Keratinocyte (primary cell): Measurements from ENCODE around the gene DLL1. TPM values are rescaled to one million over a fixed set of nuclear protein-coding genes. Genes with fewer than 3 reads are reported as not detected.

Experiments
- DNase-seq: peaks from one replicate; pipeline ENCODE4 v3.0.0-alpha.2; 2011; ENCODE audit warnings: low read depth, missing footprints, low spot score
- FAIRE-seq: peaks from 2 replicates; lab custom pipeline; 2011; peaks lifted over from hg19 to GRCh38; lab: Jason Lieb, UNC
- H2AFZ ChIP-seq: 2 replicates; pipeline ENCODE4 v1.6.0; 2012; ENCODE audit warnings: low read length, control low read depth, inconsistent platforms; ENCODE audit not compliant: control insufficient read depth
- H3K27ac ChIP-seq: 2 replicates; pipeline ENCODE4 v1.5.1; 2011; ENCODE audit warnings: low read length; ENCODE audit not compliant: control insufficient read depth, insufficient read depth
- H3K27me3 ChIP-seq: 3 replicates; pipeline ENCODE4 v1.6.0; 2011; ENCODE audit warnings: low read length; ENCODE audit not compliant: control insufficient read depth, insufficient read depth; ENCODE audit errors: extremely low read depth
- H3K36me3 ChIP-seq, 2 experiments: 2 replicates in 1 of 2; 3 replicates in 1 of 2; pipeline ENCODE4 v1.5.1; 2011; ENCODE audit warnings: low read length in 2 of 2, mild to moderate bottlenecking in 1 of 2; ENCODE audit not compliant: control insufficient read depth in 2 of 2, insufficient read depth in 2 of 2; ENCODE audit errors: extremely low read depth in 1 of 2
- H3K4me1 ChIP-seq: 3 replicates; pipeline ENCODE4 v1.5.1; 2011; ENCODE audit warnings: low read length; ENCODE audit not compliant: control insufficient read depth, insufficient read depth; ENCODE audit errors: extremely low read depth
- H3K4me2 ChIP-seq: 3 replicates; pipeline ENCODE4 v1.6.0; 2011; ENCODE audit warnings: low read depth, low read length; ENCODE audit not compliant: control insufficient read depth, insufficient read depth; ENCODE audit errors: extremely low read depth
- H3K4me3 ChIP-seq, 3 experiments: fragments of 200-600 bp in 1 of 3; sonication (generic) in 1 of 3; 2 replicates in 2 of 3; 3 replicates in 1 of 3; pipeline ENCODE4 v1.5.1; 2011 to 2016; ENCODE audit warnings: low read length in 3 of 3, mild to moderate bottlenecking in 3 of 3, control low read depth in 2 of 3, inconsistent platforms in 1 of 3, low read depth in 1 of 3, mixed read lengths in 1 of 3, mixed run types in 1 of 3, moderate library complexity in 1 of 3; ENCODE audit not compliant: control insufficient read depth in 2 of 3, insufficient read depth in 2 of 3; ENCODE audit errors: extremely low read depth in 1 of 3
- H3K79me2 ChIP-seq: 2 replicates; pipeline ENCODE4 v1.6.0; 2012; ENCODE audit warnings: low read length; ENCODE audit not compliant: control insufficient read depth, insufficient read depth
- H3K9ac ChIP-seq: 3 replicates; pipeline ENCODE4 v1.6.0; 2011; ENCODE audit warnings: low read length; ENCODE audit not compliant: control insufficient read depth, insufficient read depth; ENCODE audit errors: extremely low read depth
- H3K9me1 ChIP-seq: 3 replicates; pipeline ENCODE4 v1.6.0; 2011; ENCODE audit warnings: low read length; ENCODE audit not compliant: control insufficient read depth, insufficient read depth; ENCODE audit errors: extremely low read depth
- H3K9me3 ChIP-seq: 2 replicates; pipeline ENCODE4 v1.5.1; 2012; ENCODE audit warnings: low read depth, low read length; ENCODE audit not compliant: control insufficient read depth
- H4K20me1 ChIP-seq: 3 replicates; pipeline ENCODE4 v1.6.0; 2011; ENCODE audit warnings: low read length; ENCODE audit not compliant: control insufficient read depth, insufficient read depth; ENCODE audit errors: extremely low read depth
- EZH2 ChIP-seq: IDR thresholded peaks from one replicate; pipeline ENCODE4 v1.6.1; 2012; ENCODE audit warnings: inconsistent platforms, mild to moderate bottlenecking, low read length, moderate library complexity
- dilution Hi-C: fragments of 300-500 bp; cut with MboI; formaldehyde crosslinking; loops from one replicate; pipeline ENCODE4 v1.7.0; 2020; ENCODE audit warnings: low sequenced_read_pairs; ENCODE audit not compliant: extremely low pct_ligation_motif_present
- polyA plus RNA-seq, 5 experiments: library from polyadenylated mRNA; depleted of rRNA in 3 of 5; stranded (reverse) in 3 of 5; stranded (forward) in 1 of 5; unstranded in 1 of 5; fragments of >200 nt; gene quantifications; 1 replicate in 1 of 5; 2 replicates in 3 of 5; 3 replicates in 1 of 5; pipeline versions ENCODE4 v1.2.1 to v1.2.3, GENCODE V29; 2011 to 2012; ENCODE audit warnings: missing spikeins in 2 of 5, low read depth in 1 of 5, low replicate concordance in 1 of 5
- TF ChIP-seq, protein P1 (sequence below), 3 experiments: IDR thresholded peaks in 1 of 3; conservative IDR thresholded peaks in 1 of 3; optimal IDR thresholded peaks in 1 of 3; 2 replicates in 2 of 3; 3 replicates in 1 of 3; pipeline versions ENCODE3 to v1.5.1; 2011; ENCODE audit warnings: low read length in 3 of 3, mild to moderate bottlenecking in 3 of 3, moderate library complexity in 2 of 3, control low read depth in 1 of 3, inconsistent platforms in 1 of 3; ENCODE audit not compliant: insufficient read depth in 2 of 3; ENCODE audit errors: extremely low read depth in 1 of 3

The DLL1 gene
- polyA plus RNA-seq, 1 donor (not counting 4 experiments of a cell fraction or from before 2014, with no cell fraction given), result 8.2 TPM

DNA sequence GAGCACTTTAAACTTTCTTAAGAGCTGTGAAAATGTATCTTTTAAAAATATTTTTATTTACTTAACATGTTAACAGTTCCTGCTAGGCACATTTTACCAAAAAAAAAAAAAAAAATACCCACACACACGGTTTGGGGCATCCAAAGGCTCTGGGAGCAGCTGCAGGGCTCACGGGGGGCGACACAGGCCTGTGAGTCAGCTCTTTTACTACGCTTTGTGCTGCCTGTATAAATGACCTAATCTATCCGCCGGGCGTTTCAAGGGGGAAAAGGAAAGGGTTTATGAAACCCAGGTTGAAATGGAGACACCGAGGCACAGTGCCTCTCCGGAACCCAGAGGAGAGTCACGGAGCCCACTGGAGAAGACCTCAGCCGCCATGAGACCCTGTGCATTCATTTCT is 40.4 kb downstream of the DLL1 start:
- no peaks in the 10 kb centered on the region for H3K9me1 ChIP-seq

DNA sequence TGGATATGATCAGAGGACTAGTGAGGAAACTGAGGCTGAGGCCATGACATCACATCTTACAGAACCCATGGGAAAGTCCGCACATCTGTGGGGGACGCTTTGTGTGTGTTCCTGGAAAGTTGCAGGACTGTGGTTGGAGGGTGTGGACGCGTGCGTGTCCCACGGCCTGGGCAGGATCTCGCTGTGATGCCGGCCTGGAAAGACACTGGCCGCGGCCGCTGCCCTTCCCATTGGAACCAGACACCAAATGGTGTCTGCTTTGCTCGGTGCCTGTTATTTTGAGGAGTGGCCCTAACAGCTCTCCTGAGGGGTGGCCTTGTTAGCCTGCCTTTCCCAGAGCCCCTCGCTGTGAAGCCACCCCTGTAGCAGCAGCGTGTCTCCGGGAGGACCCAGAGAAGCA is 41.1 kb downstream of the DLL1 start:
- H3K9me3 ChIP-seq, result no peaks in the 10 kb centered on the region
- peaks cover 4% of the 10 kb centered on the region for H3K4me1 ChIP-seq
- DNase-seq (no peak), FAIRE-seq (no peak)
- H3K4me2 ChIP-seq, result no peak overlapping the region
- no peak overlapping the region for H2AFZ ChIP-seq
- no peaks in the 10 kb centered on the region for H3K9me1 ChIP-seq
- H3K36me3 ChIP-seq, result no peaks in the 10 kb centered on the region
- no peak for TF ChIP-seq EZH2
- TF ChIP-seq, protein P1, sequence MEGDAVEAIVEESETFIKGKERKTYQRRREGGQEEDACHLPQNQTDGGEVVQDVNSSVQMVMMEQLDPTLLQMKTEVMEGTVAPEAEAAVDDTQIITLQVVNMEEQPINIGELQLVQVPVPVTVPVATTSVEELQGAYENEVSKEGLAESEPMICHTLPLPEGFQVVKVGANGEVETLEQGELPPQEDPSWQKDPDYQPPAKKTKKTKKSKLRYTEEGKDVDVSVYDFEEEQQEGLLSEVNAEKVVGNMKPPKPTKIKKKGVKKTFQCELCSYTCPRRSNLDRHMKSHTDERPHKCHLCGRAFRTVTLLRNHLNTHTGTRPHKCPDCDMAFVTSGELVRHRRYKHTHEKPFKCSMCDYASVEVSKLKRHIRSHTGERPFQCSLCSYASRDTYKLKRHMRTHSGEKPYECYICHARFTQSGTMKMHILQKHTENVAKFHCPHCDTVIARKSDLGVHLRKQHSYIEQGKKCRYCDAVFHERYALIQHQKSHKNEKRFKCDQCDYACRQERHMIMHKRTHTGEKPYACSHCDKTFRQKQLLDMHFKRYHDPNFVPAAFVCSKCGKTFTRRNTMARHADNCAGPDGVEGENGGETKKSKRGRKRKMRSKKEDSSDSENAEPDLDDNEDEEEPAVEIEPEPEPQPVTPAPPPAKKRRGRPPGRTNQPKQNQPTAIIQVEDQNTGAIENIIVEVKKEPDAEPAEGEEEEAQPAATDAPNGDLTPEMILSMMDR (optimal IDR thresholded peaks at IDR 0.05 in 1 of 3, IDR thresholded peaks at IDR 0.05 in 1 of 3, conservative IDR thresholded peaks at IDR 0.05 in 1 of 3; ENCODE audit: extremely low read depth in 1 of 3, insufficient read depth in 2 of 3, low read length in 3 of 3), result no peak
- H3K27ac ChIP-seq, result no peak overlapping the region
- peaks cover 4% of the 10 kb centered on the region for H3K27me3 ChIP-seq
- no peak overlapping the region for H3K9ac ChIP-seq
- H3K4me3 ChIP-seq, result no peak overlapping the region
- dilution Hi-C loops, result no loop called here
- H4K20me1 ChIP-seq, result no peaks in the 10 kb centered on the region
- H3K79me2 ChIP-seq, result no peaks in the 10 kb centered on the region

More for the DNA sequence above, 40.4 kb downstream of the DLL1 start:
- H3K4me1 ChIP-seq, result peaks cover 4% of the 10 kb centered on the region
- DNase-seq (no peak), FAIRE-seq (no peak)
- no peaks in the 10 kb centered on the region for H4K20me1 ChIP-seq
- H3K36me3 ChIP-seq, result no peaks in the 10 kb centered on the region
- no peak overlapping the region for H2AFZ ChIP-seq
- no peak overlapping the region for H3K4me2 ChIP-seq
- no peaks in the 10 kb centered on the region for H3K79me2 ChIP-seq
- no peak overlapping the region for H3K27ac ChIP-seq
- no peak for TF ChIP-seq EZH2
- TF ChIP-seq, protein P1 (optimal IDR thresholded peaks at IDR 0.05 in 1 of 3, IDR thresholded peaks at IDR 0.05 in 1 of 3, conservative IDR thresholded peaks at IDR 0.05 in 1 of 3; ENCODE audit: extremely low read depth in 1 of 3, insufficient read depth in 2 of 3, low read length in 3 of 3), result no peak
- H3K4me3 ChIP-seq, result no peak overlapping the region
- dilution Hi-C loops, result no loop called here
- H3K9ac ChIP-seq, result no peak overlapping the region
- peaks cover 2% of the 10 kb centered on the region for H3K27me3 ChIP-seq
- H3K9me3 ChIP-seq, result no peaks in the 10 kb centered on the region
